ENCODE results near the gene HLCS. TPM values are rescaled to one million over a fixed set of nuclear protein-coding genes. Genes with fewer than 3 reads are reported as not detected.

Gene HLCS
- total RNA-seq, 1 experiment from 2014 or later, result 12.7 TPM

GRCh38 chr21:36747041-36747814, 219.2 kb downstream of the HLCS start:
- H2BK5ac ChIP-seq (ENCODE audit: insufficient read length, low read length), result no peak overlapping the region
- H3K79me2 ChIP-seq (ENCODE audit: insufficient read depth, low read length), result no peaks in the 10 kb centered on the region
- no peaks in the 10 kb centered on the region for H3K9me3 ChIP-seq (ENCODE audit: control insufficient read depth, low read depth, low read length)
- no peak for TF ChIP-seq CTCF (conservative IDR thresholded peaks at IDR 0.05)
- no peak overlapping the region for H3K18ac ChIP-seq (ENCODE audit: insufficient read length, low read depth, low read length)
- Mint-ChIP-seq H3K4me3 (peak overlapping the region; percentile 71 to 83), H3K4me1 (peaks cover 45 to 49% of the 10 kb centered on the region in 2 experiments), H3K27ac (no peak overlapping the region), H3K36me3 (ENCODE audit: insufficient read depth in 1 of 3, low read depth in 3 of 3) (0 out of 7 replicates have a peak, but pooled peaks cover 0 to 3% (median 0%) of the 10 kb centered on the region in 3 experiments), H3K27me3 (ENCODE audit: low read depth) (peaks cover 42% of the 10 kb centered on the region), H3K9me3 (no peaks in the 10 kb centered on the region; a peak in 1 of 5 replicates)
- H2BK20ac ChIP-seq (ENCODE audit: low read depth, low read length, poor library complexity, severe bottlenecking), result no peak overlapping the region
- no peak overlapping the region for H2BK12ac ChIP-seq (ENCODE audit: insufficient read length, low read depth, low read length)
- H2BK120ac ChIP-seq (ENCODE audit: low read depth, low read length, poor library complexity, severe bottlenecking), result no peak overlapping the region
- H3K79me1 ChIP-seq (ENCODE audit: insufficient read depth, low read depth, low read length, poor library complexity, severe bottlenecking), result no peaks in the 10 kb centered on the region
- H2BK15ac ChIP-seq (ENCODE audit: low read depth, low read length), result no peak overlapping the region
- peaks cover 7% of the 10 kb centered on the region for H3K23me2 ChIP-seq (ENCODE audit: insufficient read length, low read depth, low read length, poor library complexity, severe bottlenecking)
- H2AK5ac ChIP-seq (ENCODE audit: insufficient read length, low read length), result no peak overlapping the region
- peak overlapping the region; percentile 70 for H3K4me2 ChIP-seq (ENCODE audit: insufficient read depth, insufficient read length, low read length)
- peak; percentile 58 for DNase-seq
- H3K4me1 ChIP-seq (ENCODE audit: insufficient read depth, low read length), result peaks cover 18% of the 10 kb centered on the region; the same call in 1 of the 2 replicates
- H3K56ac ChIP-seq (ENCODE audit: insufficient read length, low read depth, low read length), result no peak overlapping the region
- H3T11ph ChIP-seq (ENCODE audit: low read length), result no peak overlapping the region
- no peak overlapping the region for H4K91ac ChIP-seq (ENCODE audit: insufficient read length, low read depth, low read length)
- H3K14ac ChIP-seq (ENCODE audit: insufficient read depth, low read length), result no peak overlapping the region
- no peak overlapping the region for H4K8ac ChIP-seq (replicated peaks; ENCODE audit: insufficient read length, low read depth, low read length)
- H2AFZ ChIP-seq (ENCODE audit: low read length), result no peak overlapping the region
- H3K4ac ChIP-seq (ENCODE audit: low read depth, low read length), result no peak overlapping the region
- H4K20me1 ChIP-seq (ENCODE audit: control insufficient read depth, insufficient read depth, insufficient read length), result no peaks in the 10 kb centered on the region
- no peak overlapping the region for H3K27ac ChIP-seq (ENCODE audit: insufficient read length, low read depth, low read length)
- H3K23ac ChIP-seq (ENCODE audit: insufficient read length, low read depth, low read length), result no peak overlapping the region
- WGBS (ENCODE audit: extremely low coverage, insufficient read length, low lambda C conversion rate), result no CpG with 5 or more reads among the region's 62 CpGs
- peak overlapping the region; percentile 30 for H3K9ac ChIP-seq (ENCODE audit: extremely low read depth, insufficient read length, low read length)
- H4K5ac ChIP-seq (ENCODE audit: insufficient read length, low read depth, low read length), result no peak overlapping the region
- peaks cover 5% of the 10 kb centered on the region; the same call in 1 of the 2 replicates for H3K27me3 ChIP-seq (ENCODE audit: insufficient read depth, low read length)

All from H9 (cell line).